ENCODE measurements around the gene RPF1. TPM values are rescaled to one million over a fixed set of nuclear protein-coding genes. Genes with fewer than 3 reads are reported as not detected.

RPF1 gene
- total and polyA plus RNA-seq, 2 of the 8 experiments (the other 6 are each of a cell fraction or from before 2014, with no cell fraction given), result 18.7 to 41.8 TPM

- TF ChIP-seq BRCA1 (IDR thresholded peaks at IDR 0.05; ENCODE audit: low read depth, low read length) (no peak), SIRT6 (IDR thresholded peaks at IDR 0.05; ENCODE audit: low read length) (no peak), HDAC2 (IDR thresholded peaks at IDR 0.05; ENCODE audit: borderline replicate concordance in 1 of 2, low read depth in 2 of 2, low read length in 2 of 2) (no peak), POU5F1 (IDR thresholded peaks at IDR 0.05; ENCODE audit: low read depth, low read length) (no peak), BCL11A (IDR thresholded peaks at IDR 0.05; ENCODE audit: low read depth in 2 of 2, low read length in 2 of 2) (no peak), FOSL1 (IDR thresholded peaks at IDR 0.05; ENCODE audit: insufficient read depth, low read depth, low read length) (no peak), YY1 (IDR thresholded peaks at IDR 0.05; ENCODE audit: low read depth, low read length) (no peak), GTF2F1 (IDR thresholded peaks at IDR 0.05; ENCODE audit: borderline replicate concordance, low read depth, low read length) (no peak)
Observed at GRCh38 chr1:84481317-84481716, 2.3 kb downstream of the RPF1 start (continued).
